Mucosa of gallbladder (tissue), 1 donor: ENCODE data around the gene CASKIN2. TPM values are rescaled to one million over a fixed set of nuclear protein-coding genes. Genes with fewer than 3 reads are reported as not detected.
"Not testable (repeated sequence)": the region's sequence is repeated elsewhere in the genome, so short reads cannot be mapped to it uniquely, and the experiment has no call there.

Experiments
- DNase-seq: peaks from one replicate; pipeline ENCODE4 v3.0.0-alpha.2; 2020; ENCODE audit warnings: low spot score
- total RNA-seq: library from RNA; stranded (reverse); gene quantifications from one replicate; pipeline ENCODE4 v1.2.1, GENCODE V29; 2021
- donor health status: DM: no; HTN: no; CAD: no.

Gene CASKIN2
- total RNA-seq, 1 donor from 2014 or later = 74.7 TPM

DNA sequence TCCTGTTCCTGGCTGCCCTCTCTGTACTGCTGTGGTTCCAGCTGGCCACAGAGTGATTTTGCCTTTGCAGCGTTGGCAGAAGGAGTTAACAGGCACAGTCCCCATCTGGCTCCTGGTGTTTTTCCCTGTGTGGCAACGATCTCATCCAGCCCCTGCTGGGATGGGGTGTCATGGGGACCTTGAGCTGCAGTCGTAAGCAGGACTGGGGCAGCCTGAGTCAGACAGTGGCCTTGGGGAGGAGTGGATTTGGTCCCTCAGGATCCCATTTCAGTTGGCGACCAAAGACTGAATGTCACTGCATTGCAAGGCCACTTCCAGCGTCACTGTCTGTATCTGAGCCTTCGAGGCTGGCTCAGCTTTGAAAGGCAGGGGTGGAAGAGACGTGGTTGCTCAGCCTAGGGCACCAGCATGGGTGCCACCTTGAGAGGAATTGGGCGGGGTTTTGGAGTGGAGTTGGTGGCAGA is 47.0 kb downstream of the CASKIN2 start:
- DNase-seq = no peak

DNA sequence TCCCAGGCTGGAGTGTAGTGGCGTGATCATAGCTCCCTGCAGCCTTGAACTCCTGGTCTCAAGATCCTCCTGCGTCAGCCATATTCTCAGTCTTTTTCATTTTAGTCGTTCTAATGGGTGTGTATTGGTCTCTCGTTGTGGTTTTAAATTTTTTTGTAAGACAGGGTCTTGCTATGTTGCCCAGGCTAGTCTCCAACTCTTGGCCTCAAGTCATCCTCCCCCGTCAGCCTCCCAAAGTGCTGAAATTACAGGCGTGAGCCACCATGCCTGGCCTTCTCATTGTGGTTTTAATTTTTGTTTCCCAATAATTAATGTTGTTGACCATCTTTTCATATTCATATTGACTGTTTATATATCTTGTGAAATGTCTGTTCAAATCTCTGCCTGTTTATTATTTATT is 50.3 kb downstream of the CASKIN2 start:
- no peak for DNase-seq

DNA sequence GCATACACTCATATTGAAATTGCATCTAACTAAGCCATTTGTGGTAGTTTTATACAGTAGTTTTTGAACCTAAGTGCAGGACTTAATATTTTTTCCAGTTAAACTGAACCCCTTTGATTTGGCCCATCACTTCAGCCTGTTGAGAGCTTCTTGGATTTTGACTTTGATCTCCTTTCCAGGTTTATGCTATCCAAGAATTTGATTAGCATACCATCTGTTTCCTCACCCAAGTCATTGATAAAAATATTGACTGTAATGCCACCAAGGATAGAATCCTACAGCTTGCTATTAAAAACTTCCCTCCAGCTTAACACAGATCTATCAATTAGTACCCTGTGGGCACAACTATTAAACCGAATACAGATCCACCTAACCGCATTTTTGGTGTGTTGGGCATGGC is 51.7 kb downstream of the CASKIN2 start:
- no peak for DNase-seq

DNA sequence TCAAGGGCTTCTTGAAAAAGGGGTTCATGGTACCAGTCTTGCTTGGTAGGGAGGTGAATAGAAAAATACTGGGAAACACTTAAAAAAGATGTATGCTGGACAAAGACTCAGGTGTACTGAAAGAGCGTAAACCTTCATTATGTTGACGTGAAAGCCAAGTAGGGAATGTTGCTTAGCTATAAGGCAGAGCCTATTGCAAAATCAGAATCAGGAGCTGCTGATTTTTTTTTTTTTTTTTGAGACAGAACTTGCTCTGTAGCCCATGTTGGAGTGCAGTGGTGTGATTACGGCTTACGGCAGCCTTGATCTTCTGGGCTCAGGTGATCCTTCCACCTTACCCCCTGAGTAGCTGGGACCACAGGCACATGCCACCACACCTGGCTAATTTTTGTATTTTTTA is 55.0 kb downstream of the CASKIN2 start:
- DNase-seq = no peak

DNA sequence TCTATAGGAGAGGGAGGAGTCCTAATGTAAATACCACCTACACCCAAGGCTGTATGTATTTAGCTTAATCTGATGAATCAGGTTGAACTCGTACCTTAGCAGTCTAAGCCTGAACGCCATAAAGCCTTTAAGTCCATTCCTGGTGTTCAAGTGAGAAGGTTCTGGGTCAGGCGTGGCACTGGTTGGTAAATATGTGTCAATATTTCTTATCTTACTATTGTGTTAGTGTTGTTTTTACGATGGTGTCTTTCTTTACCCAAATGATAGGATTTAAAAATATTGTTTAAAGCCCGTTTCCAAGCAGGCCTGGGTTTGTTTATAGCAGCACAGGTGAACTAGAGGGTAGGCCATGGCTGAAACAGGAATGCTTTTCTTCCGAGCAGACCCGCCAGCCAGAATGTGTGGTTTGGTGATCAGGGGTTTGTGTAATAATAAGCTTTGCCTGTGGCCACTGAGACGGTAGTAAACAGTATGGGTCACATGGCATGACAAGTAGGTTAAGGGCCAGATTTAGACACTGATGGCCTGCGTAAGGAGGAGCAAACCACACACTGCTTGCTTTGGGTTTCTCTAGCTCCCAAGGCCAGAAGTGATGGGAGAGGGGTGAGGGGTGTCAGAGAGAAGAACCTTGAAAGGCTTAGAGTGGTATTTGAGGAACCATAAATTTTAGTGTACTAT is 55.6 kb downstream of the CASKIN2 start:
- no peak for DNase-seq

DNA sequence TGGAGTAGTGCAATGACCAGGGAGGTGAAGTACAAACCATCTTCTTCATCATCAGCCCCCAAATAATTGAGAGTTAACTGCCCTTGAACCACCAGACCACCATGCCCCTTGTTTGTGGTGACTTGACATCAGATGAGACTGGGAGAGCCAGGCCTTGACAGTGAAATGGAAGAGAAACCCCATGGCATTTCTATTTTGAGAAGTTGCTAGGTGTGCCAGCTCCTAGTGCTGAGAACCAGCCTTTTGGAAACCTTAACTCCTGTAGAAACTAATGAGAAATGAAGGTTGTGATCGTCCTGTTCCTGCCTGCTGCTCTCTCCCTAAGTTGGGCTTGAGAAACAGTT is 56.1 kb downstream of the CASKIN2 start:
- DNase-seq = no peak

DNA sequence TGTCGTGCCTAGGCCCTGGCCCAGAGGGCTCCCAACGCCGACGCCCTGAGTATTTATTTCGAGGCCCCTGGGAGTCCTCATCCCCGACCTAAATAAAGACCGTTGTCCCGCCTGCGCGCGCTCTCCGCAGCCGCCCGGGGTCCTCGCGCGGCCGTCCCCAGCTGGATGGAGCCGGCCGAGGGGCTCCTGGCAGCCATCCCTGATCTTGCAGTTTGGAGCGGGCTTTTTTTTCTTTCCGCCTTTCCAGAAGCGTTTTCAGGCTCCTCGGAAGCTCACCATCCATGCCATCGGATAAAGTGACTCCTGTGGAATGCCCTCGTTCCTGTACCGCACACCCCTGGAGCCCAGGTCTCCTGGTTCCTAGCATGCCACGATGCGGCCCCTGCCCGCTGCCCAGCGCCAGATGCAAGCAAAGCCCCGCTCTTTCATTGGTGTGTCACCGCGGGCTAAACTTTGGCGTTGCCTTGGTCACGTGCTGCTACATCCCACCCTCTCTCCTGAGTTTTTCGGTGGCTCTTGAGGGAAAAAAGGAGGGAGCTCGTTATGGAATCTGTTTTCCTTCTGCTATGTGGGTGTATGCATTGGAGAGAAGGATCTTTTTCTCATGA is 58.2 kb downstream of the CASKIN2 start:
- peak; percentile 18 for DNase-seq

GRCh38 chr17:75456417-75457046 is 58.8 kb downstream of the CASKIN2 start, which contains the start of gene TMEM94:
TMEM94 (plus strand) TSS chr17:75456635; CDS start chr17:75471906, 15,271 bp downstream.
- DNase-seq = peak; percentile 97

DNA sequence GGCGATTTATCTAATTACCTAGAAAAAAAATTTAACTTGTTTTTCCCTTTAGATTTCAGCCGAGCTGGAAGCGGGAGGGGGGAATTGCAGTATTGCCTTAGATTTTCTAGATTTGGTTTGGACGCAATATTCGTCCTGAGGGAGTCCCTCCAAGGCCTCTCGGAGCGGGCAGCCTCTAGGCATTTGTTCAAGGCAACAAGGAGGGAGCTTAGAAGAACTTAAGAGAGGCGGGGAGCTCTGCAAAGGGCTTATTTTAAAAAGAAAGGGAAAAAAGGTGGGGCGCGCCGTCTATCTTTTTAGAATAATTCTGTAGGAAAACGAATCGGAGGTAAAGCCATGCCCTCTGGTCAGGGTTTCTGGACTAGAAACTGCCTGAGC is 59.3 kb downstream of the CASKIN2 start:
- DNase-seq = no peak

DNA sequence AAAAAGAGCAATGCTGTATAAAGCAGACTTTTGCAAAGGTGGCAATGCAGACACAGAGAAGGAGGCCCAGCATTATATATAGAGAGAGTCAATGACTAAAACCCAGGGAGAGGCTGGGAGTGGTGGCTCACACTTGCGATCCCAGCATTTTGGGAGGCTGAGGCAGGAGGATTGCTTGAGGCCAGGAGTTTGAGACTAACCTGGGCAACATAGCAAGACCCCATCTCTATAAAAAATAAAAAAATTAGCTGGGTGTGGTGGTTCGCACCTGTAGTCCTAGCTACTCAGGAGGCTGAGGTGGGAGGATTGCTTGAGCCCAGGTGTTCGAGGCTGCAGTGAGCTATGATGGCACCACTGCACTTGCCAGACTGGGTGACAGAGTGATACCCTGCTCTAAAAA is 60.7 kb downstream of the CASKIN2 start:
- not testable (repeated sequence) for DNase-seq

DNA sequence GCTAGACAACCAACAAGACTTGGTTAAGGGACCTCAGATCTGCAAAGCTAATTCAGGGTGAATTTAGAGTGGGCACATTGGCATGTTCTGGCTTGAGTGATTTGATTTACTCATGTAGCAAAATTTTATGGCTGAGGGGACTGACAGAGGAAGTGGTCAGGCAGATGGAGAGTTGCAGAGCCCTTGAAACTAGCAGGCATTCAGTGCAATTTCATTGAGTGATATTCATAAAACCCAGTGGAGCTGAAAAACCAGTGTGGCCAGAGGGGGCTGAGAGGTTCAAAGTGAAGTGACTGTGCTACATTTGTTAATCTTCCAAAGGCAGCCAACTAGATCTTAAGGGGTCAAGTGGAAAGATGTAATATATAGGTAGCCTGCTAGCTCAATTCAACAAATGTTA is 61.1 kb downstream of the CASKIN2 start:
- DNase-seq = no peak

DNA sequence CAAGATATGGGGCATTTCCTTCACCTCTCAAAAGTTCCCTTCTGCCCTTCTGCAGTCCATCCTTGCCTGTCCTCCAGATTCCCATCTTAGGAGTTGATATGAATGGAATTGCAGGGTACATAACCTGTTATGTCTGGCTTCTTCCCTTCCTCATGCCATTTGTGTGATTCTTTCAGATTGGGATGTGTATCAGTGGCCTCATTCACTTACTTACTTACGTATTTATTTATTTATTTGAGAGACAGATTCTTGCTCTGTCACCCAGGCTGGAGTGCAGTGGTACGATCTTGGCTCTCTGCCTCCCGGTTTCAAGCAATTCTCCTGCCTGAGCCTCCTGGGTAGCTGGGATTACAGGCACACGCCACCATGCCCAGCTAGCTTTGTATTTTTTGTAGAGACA is 65.1 kb downstream of the CASKIN2 start:
- no peak for DNase-seq

Other genes with a start within 250 kb of the CASKIN2 start
- gene MIF4GD, start 244.3 kb downstream of the CASKIN2 start, total RNA-seq = 25.5 TPM
- gene SLC25A19, start 226.1 kb downstream of the CASKIN2 start, total RNA-seq = 17.0 TPM
- 94.3 TPM for gene GRB2, start 109.9 kb downstream of the CASKIN2 start, total RNA-seq
- 106 TPM for gene TMEM94, start 58.9 kb downstream of the CASKIN2 start, total RNA-seq
- 158 TPM for gene TSEN54, start 991 bp upstream of the CASKIN2 start, total RNA-seq
- 477 TPM for gene LLGL2, start 10.2 kb upstream of the CASKIN2 start, total RNA-seq
- 434 TPM for gene MYO15B, start 72.3 kb upstream of the CASKIN2 start, total RNA-seq
- gene SMIM5, start 117.9 kb upstream of the CASKIN2 start, total RNA-seq = 15.5 TPM
- 110 TPM for gene RECQL5, start 151.6 kb upstream of the CASKIN2 start, total RNA-seq
- gene SAP30BP, start 151.8 kb upstream of the CASKIN2 start, total RNA-seq = 65.4 TPM
- 317 TPM for gene ITGB4, start 205.9 kb upstream of the CASKIN2 start, total RNA-seq
- 35.9 TPM for gene GALK1, start 249.7 kb upstream of the CASKIN2 start, total RNA-seq